ENCODE data around the gene PSORS1C2.

GRCh38 chr6:31179896-31180295 is 41.0 kb upstream of the PSORS1C2 start:
- TF ChIP-seq MAX (IDR thresholded peaks at IDR 0.05) (no peak), USF1 (IDR thresholded peaks at IDR 0.05) (no peak), CREB1 (IDR thresholded peaks at IDR 0.05; ENCODE audit: low read depth) (no peak), FOXM1 (IDR thresholded peaks at IDR 0.05; ENCODE audit: borderline replicate concordance, low read depth) (no peak), EP300 (IDR thresholded peaks at IDR 0.05; ENCODE audit: borderline replicate concordance) (no peak), ZBTB7A (IDR thresholded peaks at IDR 0.05; ENCODE audit: low read depth) (no peak), TAF1 (IDR thresholded peaks at IDR 0.05; ENCODE audit: low read depth) (no peak), CEBPB (IDR thresholded peaks at IDR 0.05) (no peak)

Measured in Ishikawa (cell line).